ENCODE results near the gene ZAP70. TPM values are rescaled to one million over a fixed set of nuclear protein-coding genes. Genes with fewer than 3 reads are reported as not detected.

Gene ZAP70
- polyA plus RNA-seq, 2 of the 4 experiments (the other 2 are of a cell fraction), result 0.10 TPM; not detected in 1

GRCh38 chr2:97663962-97664635 is 49.3 kb upstream of the ZAP70 start, which contains the start of gene ACTR1B (continued):
- TF ChIP-seq HMGXB4 (CRISPR knock-in tag; IDR thresholded peaks at IDR 0.05; ENCODE audit: borderline replicate concordance) (0 out of 2 replicates have a peak, but pooled peaks have one; percentile 57), CEBPB (IDR thresholded peaks at IDR 0.05) (no peak; a peak in 1 of 4 replicates), CTCF (IDR thresholded peaks at IDR 0.05) (peak; percentile 61), BCL3 (IDR thresholded peaks at IDR 0.05) (peak; percentile 55; the same call in 1 of the 3 replicates), PHF8 (IDR thresholded peaks at IDR 0.05; ENCODE audit: borderline replicate concordance, low read depth) (peak; percentile 89; the same call in 1 of the 2 replicates)

GRCh38 chr2:97664636-97664970 is 48.8 kb upstream of the ZAP70 start:
- POLR2A ChIA-PET, result interaction anchor here (0.8 to 4.1 kb wide), 6 partner anchors 10 to 74 kb away, joined by 3 to 76 read pairs (median 6); partner anchors contain the start of genes ANKRD36B and COX5B
- ATAC-seq, result peak in 1 of 2 experiments; percentile 7; a peak in 3 of 6 replicates
- H3K27ac ChIP-seq, result peak overlapping the region; percentile 96 to 97

GRCh38 chr2:97669448-97669847 is 43.9 kb upstream of the ZAP70 start, which contains the start of gene C2orf92:
Gene C2orf92, plus strand, starts transcription at chr2:97669713. Its CDS starts 76 bp downstream, at chr2:97669789.
- no peak for DNase-seq (ENCODE audit: low read depth in 1 of 2, low spot score in 1 of 2)
- no peak within 1 kb of the TSS for H3K27ac ChIP-seq
- ChIA-PET POLR2A (no interaction called here), CTCF (interaction anchor here (0.6 to 1.3 kb wide), 5 partner anchors 21 to 79 kb away, joined by 3 to 7 read pairs (median 5); partner anchors contain the start of gene COX5B)
- no peaks in the 10 kb centered on the region for H3K4me1 ChIP-seq
- no peak for TF ChIP-seq PHF8 (IDR thresholded peaks at IDR 0.05; ENCODE audit: borderline replicate concordance, low read depth)
- no peak for ATAC-seq
- H3K4me3 ChIP-seq, result no peak within 1 kb of the TSS
- no peak within 1 kb of the TSS for H3K4me2 ChIP-seq
- no peak for FAIRE-seq
- WGBS (ENCODE audit: missing lambda C conversion rate), result 79% methylated on average over 6 of the region's 6 CpGs
- no peaks in the 10 kb centered on the region for H3K9me3 ChIP-seq

More at GRCh38 chr2:97664636-97664970, 48.8 kb upstream of the ZAP70 start:
- Histone ChIP-seq H3K4me2 (peak overlapping the region; percentile 65), H3K9me3 (no peaks in the 10 kb centered on the region), H3K4me1 (peaks cover 9% of the 10 kb centered on the region), H3K4me3 (peak overlapping the region; percentile 95)
- DNase-seq (ENCODE audit: low read depth in 1 of 2, low spot score in 1 of 2) (peak in 1 of 2 experiments; percentile 69), FAIRE-seq (no peak)
- CTCF ChIA-PET, result interaction anchor here (0.7 to 6.2 kb wide), 11 partner anchors 10 to 74 kb away, joined by 3 to 93 read pairs (median 6); no protein-coding TSS in a partner anchor
- 5% methylated on average over 21 of the region's 21 CpGs for WGBS (ENCODE audit: missing lambda C conversion rate)
- TF ChIP-seq CHD2 (IDR thresholded peaks at IDR 0.05; ENCODE audit: low read length, partially characterized antibody), result no peak
- no peak for TF ChIP-seq RCOR1 (IDR thresholded peaks at IDR 0.05; ENCODE audit: low read depth, low read length)
- 0 out of 3 replicates have a peak, but pooled peaks have one; percentile 0 for TF ChIP-seq SMC3 (IDR thresholded peaks at IDR 0.05)
- no peak for TF ChIP-seq ZNF302 (CRISPR knock-in tag; IDR thresholded peaks at IDR 0.05)

- Histone ChIP-seq H3K9me3 (no peaks in the 10 kb centered on the region), H3K27ac (no peak overlapping the region), H3K4me1 (no peaks in the 10 kb centered on the region), H3K4me2 (no peak overlapping the region), H3K4me3 (no peak overlapping the region)
- CTCF ChIA-PET, result interaction anchor here (1.0 to 1.3 kb wide), 4 partner anchors 25 to 80 kb away, joined by 3 to 7 read pairs (median 5); partner anchors contain the start of gene COX5B
- 100% methylated on average over 1 of the region's 1 CpG for WGBS (ENCODE audit: missing lambda C conversion rate)
- FAIRE-seq (no peak), DNase-seq (ENCODE audit: low read depth in 1 of 2, low spot score in 1 of 2) (no peak), ATAC-seq (no peak)
- POLR2A ChIA-PET, result interaction anchor here (0.6 kb wide), 1 partner anchor 27 kb away, joined by 3 read pairs; no protein-coding TSS in a partner anchor
- no peak for TF ChIP-seq HOXA7 (CRISPR knock-in tag; IDR thresholded peaks at IDR 0.05)
- TF ChIP-seq EP300 (IDR thresholded peaks at IDR 0.05), result no peak
- TF ChIP-seq POLR2AphosphoS2 (conservative IDR thresholded peaks at IDR 0.05; ENCODE audit: low read length), result no peak
- TF ChIP-seq CEBPB (IDR thresholded peaks at IDR 0.05), result no peak
- no peak for TF ChIP-seq ZSCAN20 (CRISPR knock-in tag; IDR thresholded peaks at IDR 0.05)
- TF ChIP-seq RNF2 (IDR thresholded peaks at IDR 0.05; ENCODE audit: borderline replicate concordance, low read depth), result no peak
- no peak for TF ChIP-seq BHLHE40 (IDR thresholded peaks at IDR 0.05; ENCODE audit: low read depth, low read length)
- TF ChIP-seq SREBF2 (IDR thresholded peaks at IDR 0.05), result no peak
- TF ChIP-seq JUN (IDR thresholded peaks at IDR 0.05), result no peak
- TF ChIP-seq MAFK (IDR thresholded peaks at IDR 0.05; ENCODE audit: partially characterized antibody), result no peak
- no peak for TF ChIP-seq BCL3 (IDR thresholded peaks at IDR 0.05)
- no peak for TF ChIP-seq CBX2 (IDR thresholded peaks at IDR 0.05; ENCODE audit: borderline replicate concordance, low read depth)
- TF ChIP-seq RFX5 (IDR thresholded peaks at IDR 0.05), result no peak
- no peak for TF ChIP-seq GATA3 (IDR thresholded peaks at IDR 0.05; ENCODE audit: borderline replicate concordance)
These were observed 42.9 kb upstream of the ZAP70 start for GRCh38 chr2:97670471-97670870.

Measured in A549 (cell line).